Psoas muscle (tissue), 8 donors: Measurements from ENCODE around the gene SARM1. TPM values are rescaled to one million over a fixed set of nuclear protein-coding genes. Genes with fewer than 3 reads are reported as not detected.

ENCODE experiments used
- ATAC-seq, 4 donors: fragments of 200-7000 bp; cut with Tn5 transposase; one replicate each; pipeline ENCODE4 v1.9.1; 2020; ENCODE audit warnings: moderate library complexity in 3 of 4, mild to moderate bottlenecking in 2 of 4
- DNase-seq, 2 donors: peaks; one replicate each; pipeline ENCODE4 v3.0.0-alpha.2; 2020
- H3K27ac ChIP-seq: fragments of 200-600 bp; one replicate; pipeline ENCODE4 v1.8.0; 2022
- H3K27me3 ChIP-seq, 3 donors: fragments of 200-600 bp in 1 of 3; one replicate each; pipeline versions ENCODE4 v1.6.1 to v1.8.0; 2013 to 2022; ENCODE audit warnings: low read length in 2 of 3, mild to moderate bottlenecking in 2 of 3, moderate library complexity in 1 of 3; ENCODE audit not compliant: insufficient read depth in 3 of 3
- H3K36me3 ChIP-seq, 2 donors: fragments of 200-600 bp in 1 of 2; one replicate each; pipeline versions ENCODE4 v1.6.1 to v1.8.0; 2013 to 2022; ENCODE audit warnings: low read depth in 1 of 2, mild to moderate bottlenecking in 1 of 2, moderate library complexity in 1 of 2; ENCODE audit not compliant: insufficient read depth in 1 of 2
- H3K4me1 ChIP-seq: fragments of 200-600 bp; one replicate; pipeline ENCODE4 v1.8.0; 2022
- H3K4me3 ChIP-seq: fragments of 200-600 bp; one replicate; pipeline ENCODE4 v1.8.0; 2022; ENCODE audit warnings: mild to moderate bottlenecking
- H3K9me3 ChIP-seq: fragments of 200-600 bp; one replicate; pipeline ENCODE4 v1.8.0; 2022
- CTCF ChIP-seq: fragments of 200-600 bp; IDR thresholded peaks from one replicate; pipeline ENCODE4 v1.8.0; 2022; ENCODE audit warnings: antibody characterized with exemption
- WGBS, 3 donors: extraction: QIAGEN DNeasy Blood & Tissue Kit; methylation state at CpG; one replicate each; pipeline versions ENCODE4 v1.1.6 to v1.1.7; 2013; 5-methylcytosine and 5-hydroxymethylcytosine counted together
- intact Hi-C, 2 donors: fragments of 100-400 bp; cut with DNase I; formaldehyde crosslinking; loops; one replicate each; pipeline versions ENCODE4 v1.11.0 to v1.14.2; 2022
- polyA plus RNA-seq, 3 donors: library from polyadenylated mRNA; stranded (reverse); fragments of 200-250 nt; gene quantifications; one replicate each; pipeline ENCODE4 v1.2.3, GENCODE V29; 2013
- total RNA-seq, 4 donors: library from RNA; stranded (reverse); fragmentation: NEBNext Ultra II Directional in 2 of 4; extraction: Animal tissue kit (Norgen Biotek cat#: 25700) in 2 of 4; gene quantifications; one replicate each; pipeline versions ENCODE4 v1.2.1 to v1.2.4, GENCODE V29; 2021 to 2023
- donor health status: healthy with polysubstance abuse.
- donor health status: DM: no; HTN: no; CAD: no; lungs with moderate emphysema.
- donor health status: Bipolar disorder and iron deficiency.
- donor health status: healthy.
- donor health status: DM: yes; HTN: yes; CAD: no.
- donor health status: DM: no; HTN: no; CAD: no.
- donor health status: DM: no; HTN: no; CAD: no.
- donor health status: DM: yes; HTN: yes; CAD: no.

SARM1 gene
- total and polyA plus RNA-seq, 7 donors = 0.77 to 2.2 (median 1.8) TPM

DNA sequence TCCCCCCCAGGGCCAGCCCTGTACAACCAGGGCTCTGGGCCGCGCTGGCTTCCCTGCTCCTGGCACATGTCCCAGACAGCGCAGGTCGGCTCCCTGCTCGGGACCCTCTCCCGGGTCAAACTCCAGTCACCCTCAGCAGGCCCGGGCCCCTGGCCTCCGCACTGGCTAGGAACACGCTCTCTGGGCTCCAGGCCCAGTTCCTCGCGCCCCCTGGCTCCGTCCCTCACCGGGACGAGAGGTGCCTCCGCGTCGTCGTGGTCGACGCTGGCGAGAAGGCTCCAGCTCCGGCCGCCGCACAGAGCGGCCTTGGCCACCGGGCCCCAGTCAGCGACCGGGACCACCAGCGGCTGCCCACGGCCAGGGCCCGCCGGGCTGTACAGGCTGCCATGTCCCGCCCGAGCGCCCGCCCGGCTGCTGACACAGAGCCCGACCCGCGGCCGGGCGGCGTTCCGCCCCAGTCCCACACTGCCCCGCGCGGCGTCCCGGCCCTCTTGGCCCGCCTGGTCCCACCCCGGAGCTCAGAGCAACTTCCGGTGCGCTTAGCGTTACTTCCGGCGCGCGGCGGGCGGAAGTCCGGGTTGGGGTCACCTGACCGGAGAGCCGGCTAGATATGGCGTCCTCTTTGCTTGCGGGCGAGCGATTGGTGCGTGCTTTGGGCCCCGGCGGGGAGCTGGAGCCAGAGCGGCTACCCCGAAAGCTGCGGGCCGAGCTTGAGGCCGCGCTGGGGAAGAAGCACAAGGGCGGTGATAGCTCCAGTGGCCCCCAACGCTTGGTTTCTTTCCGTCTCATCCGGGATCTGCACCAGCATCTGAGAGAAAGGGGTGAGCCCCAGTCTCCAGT is 14.2 kb upstream of the SARM1 start, which contains the start of gene POLDIP2:
Gene POLDIP2, minus strand, starts transcription at position 467 of the 840 bp plus-strand sequence. Its CDS starts 79 bp downstream, at position 388.
- peak; percentile 99 for ATAC-seq
- no peak for TF ChIP-seq CTCF
- Histone ChIP-seq H3K4me3 (peak within 1 kb of the TSS; percentile 100), H3K27ac (peak within 1 kb of the TSS; percentile 97), H3K9me3 (no peaks in the 10 kb centered on the region), H3K27me3 (no peaks in the 10 kb centered on the region), H3K4me1 (peaks cover 26% of the 10 kb centered on the region), H3K36me3 (peaks cover 19 to 71% of the 10 kb centered on the region in 2 donors)
- 0 to 1% (median 0%) methylated on average over 65 to 80 of the region's 80 CpGs for WGBS, 3 donors
- DNase-seq = peak; percentile 96 to 98
- intact Hi-C loops = loop anchor here in 1 of 2 donors (2.0 kb wide), 1 partner anchor 20 kb away; no protein-coding TSS in a partner anchor

- H3K4me1 ChIP-seq = peaks cover 26% of the 10 kb centered on the region
- H3K27me3 ChIP-seq = no peaks in the 10 kb centered on the region
- TF ChIP-seq CTCF = no peak
- H3K9me3 ChIP-seq = no peaks in the 10 kb centered on the region
- 1 to 4% (median 3%) methylated on average over 4 of the region's 4 CpGs for WGBS, 3 donors
- intact Hi-C loops = loop anchor here in 1 of 2 donors (2.0 kb wide), 1 partner anchor 21 kb away; no protein-coding TSS in a partner anchor
- ATAC-seq (no peak), DNase-seq (no peak)
- H3K4me3 ChIP-seq = peak overlapping the region; percentile 100
- H3K36me3 ChIP-seq = peaks cover 19 to 71% of the 10 kb centered on the region in 2 donors
- peak overlapping the region; percentile 97 for H3K27ac ChIP-seq
Measured at GRCh38 chr17:28357901-28358197, 13.6 kb upstream of the SARM1 start.

- no peaks in the 10 kb centered on the region for H3K27me3 ChIP-seq
- ATAC-seq = no peak
Measured at GRCh38 chr17:28363186-28363585, 8.3 kb upstream of the SARM1 start.

DNA sequence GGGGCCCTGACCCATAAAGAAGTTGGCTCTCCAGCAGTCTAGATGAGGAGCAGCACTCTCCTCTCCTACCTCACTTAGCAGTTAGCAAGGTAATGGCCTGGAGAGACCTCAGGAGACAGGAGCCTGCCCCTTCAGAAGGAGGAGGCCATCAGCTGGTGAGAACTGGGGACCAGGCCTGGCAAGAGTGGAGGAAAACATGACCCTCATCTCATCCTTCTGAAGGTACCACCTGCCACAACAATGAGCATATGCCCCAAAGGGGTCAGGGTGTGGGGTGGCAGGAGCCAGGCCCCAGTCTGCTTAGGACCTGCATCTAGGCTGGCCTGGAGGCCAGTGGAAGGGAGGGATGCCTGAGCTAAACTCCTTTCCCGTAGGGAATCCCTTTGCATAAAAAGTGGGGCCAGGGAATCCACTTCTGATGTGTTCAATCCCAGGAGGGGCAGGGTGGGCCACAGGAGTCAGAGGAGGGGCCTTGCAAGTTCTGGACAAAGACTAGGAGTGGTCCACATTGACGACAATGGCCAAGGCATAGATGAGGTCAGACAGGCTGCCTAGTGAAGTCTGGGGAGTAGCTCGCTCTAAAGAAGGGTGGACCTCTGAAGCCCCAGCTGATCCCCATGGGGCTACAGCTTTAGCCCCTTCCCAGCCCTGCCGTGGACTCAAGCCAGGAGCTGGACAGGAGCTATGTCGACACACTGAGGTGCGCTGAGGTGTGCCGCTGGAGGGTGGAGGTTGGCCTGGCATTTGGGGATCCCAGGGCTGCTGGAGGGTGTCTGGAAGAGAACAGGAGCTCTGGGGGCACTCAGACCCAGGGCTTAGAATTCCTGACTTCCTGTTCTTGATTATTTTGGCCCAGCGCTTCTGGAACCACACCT is 7.5 kb upstream of the SARM1 start:
- no peak overlapping the region for H3K4me3 ChIP-seq
- 82 to 88% (median 82%) methylated on average over 8 of the region's 8 CpGs for WGBS, 3 donors
- no peak for DNase-seq
- H3K27me3 ChIP-seq = no peaks in the 10 kb centered on the region
- H3K27ac ChIP-seq = no peak overlapping the region
- TF ChIP-seq CTCF = no peak
- ATAC-seq = no peak
- peaks cover 11 to 68% of the 10 kb centered on the region in 2 donors for H3K36me3 ChIP-seq
- H3K9me3 ChIP-seq = no peaks in the 10 kb centered on the region
- intact Hi-C loops = no loop called here
- H3K4me1 ChIP-seq = peaks cover 1% of the 10 kb centered on the region

More at GRCh38 chr17:28363186-28363585, 8.3 kb upstream of the SARM1 start:
- DNase-seq = no peak
- H3K36me3 ChIP-seq = peaks cover 11 to 72% of the 10 kb centered on the region in 2 donors
- no peak overlapping the region for H3K27ac ChIP-seq
- TF ChIP-seq CTCF = no peak
- H3K4me1 ChIP-seq = peaks cover 9% of the 10 kb centered on the region
- no peak overlapping the region for H3K4me3 ChIP-seq
- intact Hi-C loops = no loop called here
- WGBS, 3 donors = 83 to 88% (median 86%) methylated on average over 5 of the region's 5 CpGs
- H3K9me3 ChIP-seq = no peaks in the 10 kb centered on the region
